HepG2 (cell line): ENCODE data around the gene VN1R2. TPM values are rescaled to one million over a fixed set of nuclear protein-coding genes. Genes with fewer than 3 reads are reported as not detected.

Experiments
- ATAC-seq: fragments of 200-7000 bp; cut with Tn5 transposase; 3 replicates; pipeline ENCODE4 v1.9.1; 2020; ENCODE audit warnings: mild to moderate bottlenecking, moderate library complexity
- BruUV-seq: library from RNA; stranded (reverse); fragments of 400-500 nt; replicated peaks from 2 replicates; lab custom pipeline; 2021; lab: Mats Ljungman, UMichigan
- CTCF ChIA-PET: fragments of 300-600 bp; formaldehyde crosslinking; extraction: SDS; loops from one replicate; lab custom pipeline; 2021; ENCODE audit warnings: low total read pairs, inconsistent platforms, low intra/inter-chr PET ratio; lab: Yijun Ruan, JAX
- POLR2A ChIA-PET: fragments of 350-600 bp; sonication (Branson Sonifier 250); formaldehyde crosslinking; loops from one replicate; lab custom pipeline; 2020; ENCODE audit warnings: antibody characterized with exemption, inconsistent platforms; lab: Yijun Ruan, JAX
- DNase-seq: peaks from one replicate; pipeline ENCODE4 v3.0.0-alpha.2; 2015; ENCODE audit warnings: low spot score
- FAIRE-seq: peaks from 3 replicates; lab custom pipeline; 2011; peaks lifted over from hg19 to GRCh38; lab: Jason Lieb, UNC
- H2AFZ ChIP-seq: one replicate; pipeline ENCODE4 v1.6.1; 2011; ENCODE audit warnings: low read length, inconsistent platforms
- H3K27ac ChIP-seq: fragments of 300-600 bp; 3 replicates; pipeline ENCODE4 v1.8.0; 2011; ENCODE audit warnings: mixed run types, mild to moderate bottlenecking, mixed read lengths, low read length, inconsistent platforms; ENCODE audit not compliant: insufficient read depth; ENCODE audit errors: extremely low read length
- H3K27me3 ChIP-seq, 2 experiments: fragments of 200-600 bp in 1 of 2; 2 replicates in 1 of 2; 3 replicates in 1 of 2; pipeline versions ENCODE4 v1.6.0 to v1.8.0; 2011; ENCODE audit warnings: low read length in 2 of 2, mild to moderate bottlenecking in 2 of 2, moderate library complexity in 2 of 2, inconsistent platforms in 1 of 2; ENCODE audit not compliant: insufficient read depth in 2 of 2, control insufficient read depth in 1 of 2
- H3K36me3 ChIP-seq, 2 experiments: fragments of 200-600 bp in 1 of 2; replicated peaks in 1 of 2; 2 replicates in 1 of 2; 3 replicates in 1 of 2; pipeline versions ENCODE4 v1.5.1 to v1.8.0; 2011; ENCODE audit warnings: low read length in 2 of 2, inconsistent platforms in 1 of 2; ENCODE audit not compliant: insufficient read depth in 2 of 2, control insufficient read depth in 1 of 2
- H3K4me1 ChIP-seq: 2 replicates; pipeline ENCODE4 v1.5.1; 2012; ENCODE audit warnings: low read length, inconsistent platforms; ENCODE audit not compliant: insufficient read depth
- H3K4me2 ChIP-seq: 2 replicates; pipeline ENCODE4 v1.6.0; 2011; ENCODE audit warnings: low read depth, low read length, inconsistent platforms
- H3K4me3 ChIP-seq, 3 experiments: fragments of 200-600 bp in 1 of 3; sonication (generic), shearing (Covaris generic) in 1 of 3; replicated peaks in 1 of 3; 2 replicates each; pipeline ENCODE4 v1.5.1; 2011 to 2016; ENCODE audit warnings: low read length in 3 of 3, inconsistent platforms in 2 of 3, low read depth in 2 of 3, mild to moderate bottlenecking in 2 of 3, control low read depth in 1 of 3, mixed read lengths in 1 of 3; ENCODE audit not compliant: insufficient read depth in 1 of 3
- H3K79me2 ChIP-seq: one replicate; pipeline ENCODE4 v1.6.1; 2011; ENCODE audit warnings: low read length, inconsistent platforms; ENCODE audit not compliant: insufficient read depth
- H3K9ac ChIP-seq: 2 replicates; pipeline ENCODE4 v1.6.0; 2011; ENCODE audit warnings: mild to moderate bottlenecking, low read depth, low read length, inconsistent platforms; ENCODE audit not compliant: insufficient read depth
- H3K9me3 ChIP-seq: 2 replicates; pipeline ENCODE4 v1.5.1; 2012; ENCODE audit warnings: mild to moderate bottlenecking, low read length
- H4K20me1 ChIP-seq: 2 replicates; pipeline ENCODE4 v1.6.0; 2011; ENCODE audit warnings: inconsistent platforms, mild to moderate bottlenecking, low read length, moderate library complexity; ENCODE audit not compliant: insufficient read depth
- ARHGAP35 ChIP-seq: sonication (generic); formaldehyde crosslinking; IDR thresholded peaks from 2 replicates; pipeline ENCODE4 v1.9.0; 2022; ENCODE audit warnings: mild to moderate bottlenecking, inconsistent platforms, moderate library complexity, missing genetic modification reagents, borderline replicate concordance
- BORCS8-MEF2B ChIP-seq: sonication (generic); formaldehyde crosslinking; IDR thresholded peaks from 2 replicates; pipeline ENCODE4 v1.8.0; 2022; ENCODE audit warnings: mild to moderate bottlenecking, missing genetic modification reagents
- FUBP1 ChIP-seq: sonication (generic); formaldehyde crosslinking; IDR thresholded peaks from 2 replicates; pipeline ENCODE4 v1.5.1; 2020; ENCODE audit warnings: missing genetic modification reagents, mild to moderate bottlenecking, borderline replicate concordance
- HNRNPL ChIP-seq: fragments of 200-400 bp; formaldehyde crosslinking; IDR thresholded peaks from 2 replicates; pipeline ENCODE4 v1.6.1; 2017; ENCODE audit warnings: mild to moderate bottlenecking, low read depth, low read length
- HOXD1 ChIP-seq: sonication (generic); formaldehyde crosslinking; IDR thresholded peaks from 2 replicates; pipeline ENCODE4 v1.5.0; 2020; ENCODE audit warnings: missing genetic modification reagents
- KLF13 ChIP-seq: sonication (generic); formaldehyde crosslinking; IDR thresholded peaks from 2 replicates; pipeline ENCODE4 v1.4.0; 2020; ENCODE audit warnings: mild to moderate bottlenecking, missing genetic modification reagents
- KLF16 ChIP-seq, 2 experiments: sonication (generic) in 1 of 2; formaldehyde crosslinking in 1 of 2; IDR thresholded peaks; 2 replicates each; pipeline versions ENCODE4 v1.6.1 to v1.8.0; 2016 to 2023; ENCODE audit warnings: missing genetic modification reagents in 2 of 2, missing compliant biosample characterization in 1 of 2
- ZBTB21 ChIP-seq: sonication (generic); formaldehyde crosslinking; IDR thresholded peaks from 2 replicates; pipeline ENCODE4 v1.4.0; 2020; ENCODE audit warnings: missing genetic modification reagents
- ZBTB40 ChIP-seq, 2 experiments: fragments of 450-650 bp in 1 of 2; sonication (generic) in 1 of 2; formaldehyde crosslinking in 1 of 2; IDR thresholded peaks; 2 replicates each; pipeline versions ENCODE4 v1.6.1 to v1.8.0; 2016 to 2022; ENCODE audit warnings: antibody characterized with exemption in 1 of 2, mild to moderate bottlenecking in 1 of 2, missing genetic modification reagents in 1 of 2
- ZNF230 ChIP-seq: sonication (generic); formaldehyde crosslinking; IDR thresholded peaks from 2 replicates; pipeline ENCODE4 v1.4.0; 2020; ENCODE audit warnings: mild to moderate bottlenecking, missing genetic modification reagents
- ZNF354B ChIP-seq: sonication (generic); formaldehyde crosslinking; IDR thresholded peaks from 2 replicates; pipeline ENCODE4 v1.8.0; 2022; ENCODE audit warnings: mild to moderate bottlenecking, missing genetic modification reagents
- ZNF639 ChIP-seq: conservative IDR thresholded peaks from 2 replicates; pipeline ENCODE4 v1.6.1; 2018; ENCODE audit warnings: missing genetic modification reagents
- ZNF768 ChIP-seq: sonication (generic); formaldehyde crosslinking; IDR thresholded peaks from 2 replicates; pipeline ENCODE4 v1.4.0; 2020; ENCODE audit warnings: missing genetic modification reagents
- ZSCAN9 ChIP-seq: IDR thresholded peaks from 2 replicates; pipeline ENCODE4 v1.6.1; 2016; ENCODE audit warnings: borderline replicate concordance
- WGBS: methylation state at CpG from one replicate; pipeline ENCODE4 v1.1.6; 2017; ENCODE audit warnings: low lambda C conversion rate; 5-methylcytosine and 5-hydroxymethylcytosine counted together
- in situ Hi-C: cut with HindIII; loops from 2 replicates; pipeline ENCODE4 v1.10.0; 2017; ENCODE audit warnings: low pct_unique_long_range_greater_than_20kb; ENCODE audit not compliant: extremely low pct_ligation_motif_present
- intact Hi-C: fragments of 100-400 bp; cut with micrococcal nuclease; formaldehyde crosslinking; loops from one replicate; pipeline ENCODE4 v1.10.0; 2022; ENCODE audit not compliant: unreplicated experiment
- polyA plus RNA-seq, 8 experiments: library from polyadenylated mRNA; depleted of rRNA in 3 of 8; stranded (reverse) in 7 of 8; unstranded in 1 of 8; fragments of >200 nt; fragmentation: Illumina TruSeq in 4 of 8; extraction: Trizol in 4 of 8; gene quantifications; 2 replicates each; pipeline versions ENCODE4 v1.2.1 to v1.2.3, GENCODE V29; 2011 to 2016; ENCODE audit warnings: low read depth in 4 of 8, missing spikeins in 1 of 8, mixed read lengths in 1 of 8; ENCODE audit not compliant: insufficient read depth in 1 of 8
- total RNA-seq, 5 experiments: library from RNA; depleted of rRNA; stranded (reverse); fragments of >200 nt; fragmentation: Illumina TruSeq; extraction: Trizol; gene quantifications; 2 replicates each; pipeline ENCODE4 v1.2.3, GENCODE V29; 2016; ENCODE audit warnings: low read depth in 1 of 5

The VN1R2 gene
- total and polyA plus RNA-seq, 2 of the 13 experiments (the other 11 are each of a cell fraction or from before 2014, with no cell fraction given) = not detected

GRCh38 chr19:53224606-53225005 lies 33.5 kb upstream of the VN1R2 start:
- no TSS peak for BruUV-seq
- no peak overlapping the region for H3K4me3 ChIP-seq
- H4K20me1 ChIP-seq = no peaks in the 10 kb centered on the region
- H3K27ac ChIP-seq = no peak overlapping the region
- ChIA-PET CTCF (no interaction called here), POLR2A (no interaction called here)
- ATAC-seq (no peak), FAIRE-seq (no peak), DNase-seq (no peak)
- H3K9ac ChIP-seq = no peak overlapping the region
- no peak overlapping the region for H3K4me2 ChIP-seq
- no peak overlapping the region for H2AFZ ChIP-seq
- 74% methylated on average over 20 of the region's 20 CpGs for WGBS
- H3K27me3 ChIP-seq = no peaks in the 10 kb centered on the region
- no peaks in the 10 kb centered on the region for H3K79me2 ChIP-seq
- no peaks in the 10 kb centered on the region for H3K36me3 ChIP-seq
- peaks cover 74% of the 10 kb centered on the region for H3K9me3 ChIP-seq
- intact Hi-C loops (no loop called here), in situ Hi-C loops (no loop called here)
- no peaks in the 10 kb centered on the region for H3K4me1 ChIP-seq
- no peak for TF ChIP-seq ZSCAN9 (CRISPR knock-in tag)
- TF ChIP-seq KLF13 = no peak
- TF ChIP-seq HNRNPL = no peak
- TF ChIP-seq ZNF639 (CRISPR knock-in tag) = no peak
- TF ChIP-seq KLF16 (CRISPR knock-in tag; IDR thresholded peaks at IDR 0.05) = no peak
- no peak for TF ChIP-seq BORCS8-MEF2B (CRISPR knock-in tag)
- no peak for TF ChIP-seq ZBTB40 (IDR thresholded peaks at IDR 0.05)
- TF ChIP-seq ZBTB40 (CRISPR knock-in tag; IDR thresholded peaks at IDR 0.05) = no peak
- TF ChIP-seq ZNF768 = no peak
- no peak for TF ChIP-seq ZNF230 (CRISPR knock-in tag)
- no peak for TF ChIP-seq ZNF354B (CRISPR knock-in tag)
- TF ChIP-seq ARHGAP35 (CRISPR knock-in tag) = no peak
- no peak for TF ChIP-seq HOXD1
- TF ChIP-seq ZBTB21 = no peak
- TF ChIP-seq FUBP1 (CRISPR knock-in tag) = no peak
